ENCODE data around the gene CUL9.

The CUL9 gene

DNA sequence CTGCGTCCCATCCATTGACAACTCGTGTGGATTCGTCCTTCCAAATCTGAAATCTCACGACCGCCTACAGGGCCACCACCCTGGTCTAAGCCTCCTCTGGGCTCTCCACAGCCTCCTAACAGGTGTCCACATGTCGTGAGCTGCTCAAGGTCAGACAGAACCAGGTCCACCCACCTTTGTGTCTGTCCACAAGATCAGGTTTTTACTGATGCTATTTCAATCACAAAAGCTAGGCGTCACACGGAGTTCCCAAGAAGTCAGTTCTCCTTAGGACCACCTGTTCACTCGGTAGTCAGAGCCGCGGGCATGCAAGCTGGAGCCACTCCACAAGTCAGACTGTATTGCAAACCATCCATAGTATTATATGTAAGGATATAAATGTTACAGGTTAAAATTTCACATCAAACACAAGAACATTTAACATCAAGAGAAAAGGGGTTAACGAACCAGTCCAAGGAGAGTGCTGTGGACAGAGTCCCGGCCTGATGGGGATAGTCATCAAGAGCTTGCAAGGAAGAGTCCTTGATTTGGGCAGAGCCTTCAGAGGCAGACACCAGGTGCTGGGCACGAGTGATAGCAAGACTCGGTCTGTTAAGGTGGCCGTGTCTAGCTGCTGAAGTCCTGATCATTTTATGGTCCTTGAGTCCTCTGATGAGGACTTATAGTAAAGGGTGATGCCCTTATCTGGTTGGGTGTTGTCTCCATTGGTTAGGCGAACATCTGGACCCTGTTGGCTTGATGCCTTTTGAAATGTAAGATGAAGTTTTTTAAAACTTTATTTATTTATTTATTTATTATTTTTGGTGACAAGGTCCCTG is 48.0 kb downstream of the CUL9 start:
- DNase-seq (ENCODE audit: low read depth) = no peak

DNA sequence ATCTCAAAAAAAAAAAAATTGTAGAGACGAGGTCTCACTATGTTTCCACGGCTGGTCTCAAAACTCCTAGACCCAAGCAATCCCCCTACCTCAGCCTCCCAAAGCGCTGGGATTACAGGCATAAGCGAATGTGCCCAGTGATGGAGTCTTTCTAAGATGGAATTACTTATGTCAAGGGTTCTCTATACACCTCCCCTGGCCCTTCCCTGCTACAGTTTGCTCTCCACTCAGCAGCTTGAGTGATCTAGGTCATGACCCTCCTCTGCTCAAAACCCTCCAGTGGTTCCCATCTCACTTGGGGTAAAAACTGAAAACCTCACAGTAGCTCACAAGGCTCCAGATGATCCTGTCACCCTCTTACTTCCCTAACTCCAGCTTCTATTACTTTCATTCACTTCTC is 49.1 kb downstream of the CUL9 start:
- DNase-seq (ENCODE audit: low read depth) = no peak

DNA sequence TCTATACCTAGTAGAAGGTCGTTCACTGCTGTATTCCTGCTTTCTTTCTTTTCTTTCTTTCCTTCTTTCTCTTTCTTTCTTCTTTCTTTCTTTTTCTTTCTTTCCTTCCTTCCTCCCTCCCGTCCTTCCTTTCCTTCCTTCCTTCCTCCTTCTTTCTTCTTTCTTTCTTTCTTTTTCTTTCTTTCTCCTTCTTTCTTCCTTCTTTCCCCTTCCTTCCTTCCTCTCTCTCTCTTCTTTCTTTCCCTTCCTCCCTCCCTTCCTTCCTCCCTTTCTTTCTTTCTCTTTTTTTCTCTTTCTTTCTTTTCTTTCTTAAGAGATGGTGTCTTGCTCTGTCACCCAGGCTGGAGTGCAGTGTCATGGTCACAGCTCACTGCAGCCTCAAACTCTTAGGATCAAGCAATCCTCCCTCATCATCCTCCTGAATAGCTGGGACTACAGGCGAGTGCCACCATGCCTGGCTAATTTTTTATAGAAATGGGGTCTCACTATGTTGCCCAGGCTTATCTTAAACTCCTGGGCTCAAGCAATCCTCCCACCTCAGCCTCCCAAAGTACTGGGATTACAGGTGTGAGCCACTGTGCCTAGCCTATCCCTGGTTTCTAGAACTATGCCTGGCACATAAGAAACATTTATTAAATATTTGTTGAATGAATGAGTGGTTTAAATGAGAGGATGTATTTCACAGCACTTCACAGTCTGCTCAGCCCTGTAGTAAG is 49.9 kb downstream of the CUL9 start:
- DNase-seq (ENCODE audit: low read depth) = no peak

DNA sequence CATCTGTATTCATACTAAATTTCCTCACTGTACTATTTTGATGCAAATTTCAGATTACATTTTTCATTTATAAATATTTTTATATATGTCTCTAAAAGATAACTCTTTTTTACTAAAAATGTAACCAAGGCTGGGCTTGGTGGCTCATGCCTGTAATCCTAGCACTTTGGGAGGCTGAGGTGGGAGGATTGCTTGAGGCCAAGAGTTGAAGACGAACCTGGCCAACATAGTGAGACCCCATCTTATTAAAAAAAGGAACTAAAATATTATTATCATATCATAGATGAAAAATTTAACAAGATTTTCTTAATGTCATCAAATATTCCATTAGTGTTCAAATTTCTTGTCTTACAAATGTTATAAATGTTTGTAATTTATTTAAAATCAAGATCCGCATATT is 53.8 kb downstream of the CUL9 start:
- no peak for DNase-seq (ENCODE audit: low read depth)

DNA sequence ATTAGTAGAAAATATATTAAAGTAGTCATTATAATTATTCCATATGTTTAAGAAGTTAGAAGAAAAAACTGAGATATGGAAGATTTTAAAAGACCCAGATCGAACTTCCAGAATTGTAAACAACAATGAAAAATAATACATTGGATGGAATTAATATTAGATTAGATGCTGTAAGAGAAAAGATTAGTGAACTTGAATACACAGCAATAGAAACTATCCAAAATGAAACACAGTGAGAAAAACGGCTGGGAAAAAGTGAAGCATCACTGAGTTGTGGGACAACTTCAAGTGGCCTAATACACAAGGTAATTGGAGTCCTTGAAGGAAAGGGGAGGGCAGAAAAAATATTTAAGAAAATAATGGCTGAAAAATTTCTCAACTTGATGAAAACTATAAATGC is 57.1 kb downstream of the CUL9 start:
- no peak for DNase-seq (ENCODE audit: low read depth)

DNA sequence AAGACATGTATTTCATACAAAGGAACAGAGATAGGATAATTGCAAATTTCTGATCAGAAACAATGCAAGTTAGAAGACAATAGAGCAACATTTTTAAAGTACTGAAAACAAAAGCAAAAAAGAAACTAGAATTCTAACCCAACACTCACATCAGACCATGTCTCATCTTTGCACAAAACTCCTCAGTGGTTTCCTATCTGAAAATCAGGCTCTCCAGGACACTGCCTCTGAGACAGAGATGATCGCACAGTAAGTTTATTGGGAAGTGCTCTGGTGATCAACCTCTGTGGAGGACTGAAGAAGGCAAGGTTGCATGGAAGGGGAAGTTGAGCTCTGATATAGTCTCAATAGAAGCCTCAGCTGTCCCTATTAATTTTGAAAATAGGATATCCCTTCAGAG is 59.0 kb downstream of the CUL9 start:
- no peak for DNase-seq (ENCODE audit: low read depth)

DNA sequence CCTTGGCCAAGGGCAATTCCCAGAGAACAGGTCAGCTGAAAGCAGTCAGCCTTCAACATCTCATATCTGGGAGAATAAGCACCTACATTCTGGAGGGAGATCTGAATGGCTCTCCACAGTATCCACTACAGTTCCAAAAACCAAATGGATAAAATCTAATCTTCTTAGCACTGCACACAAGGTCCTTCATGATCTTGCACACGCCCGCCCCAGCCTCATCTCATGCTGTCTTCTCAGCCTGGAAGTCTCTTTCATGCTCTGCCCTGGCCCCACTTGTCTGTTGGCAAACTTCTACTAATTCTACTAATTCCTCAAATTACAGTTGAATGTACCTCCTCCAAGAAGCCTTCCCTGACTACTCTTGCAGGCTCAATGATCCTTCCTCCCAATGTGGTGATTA is 59.5 kb downstream of the CUL9 start:
- no peak for DNase-seq (ENCODE audit: low read depth)

DNA sequence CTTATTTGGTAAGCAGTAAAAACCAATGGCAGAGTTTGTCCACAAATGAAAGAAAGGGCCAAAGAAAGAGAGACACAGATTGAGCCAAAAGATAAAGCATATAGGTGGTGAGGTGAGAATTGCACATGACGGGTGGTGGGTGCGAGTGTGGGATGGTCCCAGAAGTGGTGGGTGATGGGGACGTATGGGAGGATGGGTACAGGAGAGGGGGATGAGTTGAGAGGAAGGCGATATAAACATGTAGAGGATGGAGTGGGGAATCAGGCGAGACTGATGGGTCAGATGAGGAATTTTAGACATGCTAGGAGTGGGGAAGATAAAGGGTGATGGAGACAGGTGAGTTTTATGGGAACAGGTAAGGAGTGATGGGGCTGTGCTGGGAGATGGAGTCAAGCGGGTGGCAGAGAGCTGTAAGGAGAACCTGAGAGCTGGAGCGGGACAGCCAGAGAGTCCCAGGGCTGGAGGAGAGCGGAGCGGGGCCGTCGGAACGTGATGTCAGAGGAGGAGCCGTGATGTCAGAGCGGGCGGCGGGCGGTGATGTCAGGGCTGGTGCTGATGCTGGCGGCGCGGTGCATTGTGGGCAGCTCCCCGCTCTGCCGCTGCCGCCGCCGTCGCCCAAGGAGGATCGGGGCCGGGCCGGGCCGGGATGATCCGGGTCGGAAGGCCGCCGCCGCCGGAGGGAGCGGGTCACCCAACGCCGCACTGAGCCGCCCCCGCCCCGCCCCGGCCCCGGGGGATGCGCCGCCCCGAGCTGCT is 61.1 kb downstream of the CUL9 start, which contains the start of gene TTBK1:
TTBK1 (plus strand) TSS at position 574 of the 756 bp plus-strand sequence. CDS start 3,180 bp downstream, outside the sequence.
- DNase-seq (ENCODE audit: low read depth) = no peak

DNA sequence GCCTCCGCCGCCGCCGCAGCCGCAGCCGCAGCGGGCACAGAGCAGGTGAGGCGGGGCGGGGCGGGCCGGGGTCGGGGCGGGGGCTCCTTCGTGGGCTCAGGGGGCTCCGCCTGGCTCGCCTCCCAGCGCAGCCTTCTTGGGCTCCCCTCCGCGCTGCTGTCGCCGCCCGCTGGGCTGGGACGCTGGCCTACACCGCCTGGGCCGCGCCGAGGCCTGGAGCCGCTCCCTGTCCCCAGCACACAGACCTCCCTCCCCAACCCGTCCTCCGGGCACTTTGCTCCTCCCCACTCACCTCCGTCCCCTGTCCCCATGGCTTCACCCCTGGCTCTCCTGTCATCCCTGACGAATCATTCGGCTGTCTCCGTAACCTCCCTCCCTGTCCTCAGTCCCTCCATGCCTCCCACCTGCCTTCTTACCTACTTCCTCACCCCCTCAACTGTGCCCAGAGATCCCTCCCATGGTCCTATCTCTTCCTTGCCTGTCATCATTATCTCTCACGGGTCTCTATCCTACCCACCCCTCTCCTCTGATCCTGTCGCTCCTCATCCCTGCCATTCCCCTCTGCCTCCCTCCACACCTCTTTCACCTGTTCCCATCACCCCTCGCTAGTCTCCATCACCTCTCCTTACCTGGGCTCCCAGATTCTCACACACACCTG is 61.8 kb downstream of the CUL9 start:
- DNase-seq (ENCODE audit: low read depth) = no peak

DNA sequence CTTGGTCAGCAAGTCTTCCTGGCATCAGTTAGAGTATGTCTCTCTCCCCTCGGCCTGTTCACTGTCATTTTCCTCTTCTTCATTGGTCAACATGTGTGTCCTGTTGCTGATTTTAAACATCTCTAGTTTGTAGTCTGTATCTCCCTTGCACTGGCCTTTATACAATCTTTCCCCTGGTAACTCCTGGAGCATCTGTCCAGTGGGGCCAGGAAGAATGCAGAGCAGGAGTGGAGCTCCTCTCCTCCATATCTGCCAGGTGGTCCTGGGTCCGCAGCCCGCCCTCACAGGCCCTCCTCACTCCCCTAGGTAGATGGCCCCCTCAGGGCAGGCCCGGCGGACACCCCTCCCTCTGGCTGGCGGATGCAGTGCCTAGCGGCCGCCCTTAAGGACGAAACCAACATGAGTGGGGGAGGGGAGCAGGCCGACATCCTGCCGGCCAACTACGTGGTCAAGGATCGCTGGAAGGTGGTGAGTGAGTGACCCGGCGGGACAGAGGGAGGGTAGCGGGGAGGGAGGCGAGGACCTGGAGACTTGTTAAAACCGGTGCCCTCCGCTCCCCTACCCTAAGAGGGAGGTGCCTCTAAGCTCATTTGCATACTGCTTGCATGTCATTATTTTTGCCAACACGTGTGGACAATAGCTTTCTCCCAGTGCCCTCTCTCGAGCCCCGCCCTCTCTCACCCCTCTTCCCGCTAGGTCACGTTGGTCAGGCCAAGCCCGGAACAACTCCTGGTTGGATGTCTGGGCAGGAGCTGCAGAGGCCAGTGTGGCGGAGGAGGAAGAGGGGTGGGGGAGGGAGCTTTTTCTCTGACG is 64.5 kb downstream of the CUL9 start:
- DNase-seq (ENCODE audit: low read depth) = no peak

DNA sequence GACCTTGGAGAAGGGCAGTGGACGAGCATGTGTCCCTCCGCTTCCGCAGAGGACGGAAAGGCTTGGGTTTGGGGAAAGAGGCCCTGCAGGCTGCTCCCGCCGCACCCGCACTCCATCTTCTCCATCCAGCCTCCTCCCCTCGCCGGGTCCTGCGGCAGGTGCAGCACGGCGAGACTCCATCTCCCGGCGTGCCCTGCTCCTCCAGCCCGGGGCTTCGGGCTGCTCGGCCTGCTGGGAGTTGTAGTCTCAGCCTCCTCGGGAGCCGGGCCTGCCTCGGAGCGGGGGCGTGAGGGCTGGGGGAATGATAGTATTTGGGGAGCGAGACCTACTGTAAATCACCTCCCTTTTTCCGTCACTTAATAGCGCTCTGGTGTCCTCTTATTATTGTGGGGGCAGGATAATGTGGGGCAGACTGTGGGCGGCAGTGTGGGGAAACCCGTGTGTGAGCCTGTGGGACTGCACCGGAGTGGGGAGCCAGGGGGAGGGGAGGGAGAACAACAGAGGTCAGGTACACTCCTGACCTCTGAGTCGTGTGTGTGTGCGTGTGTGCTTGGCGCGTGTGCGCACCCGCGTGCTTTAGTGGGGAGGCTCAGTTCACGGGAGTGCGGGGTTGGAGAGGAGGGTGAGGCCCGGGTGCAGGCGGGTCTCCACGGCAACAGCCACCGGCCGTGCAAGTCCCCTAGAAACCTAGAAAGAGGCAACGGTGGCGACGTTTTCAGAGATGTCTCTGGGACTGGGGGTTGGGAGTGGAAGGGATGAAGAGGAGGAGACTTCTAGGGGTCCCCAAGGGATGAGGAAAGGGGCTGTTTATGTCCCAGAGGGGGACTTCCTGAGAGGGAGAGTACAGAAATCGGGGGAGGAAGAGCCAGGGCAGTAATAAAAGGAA is 65.4 kb downstream of the CUL9 start:
- DNase-seq (ENCODE audit: low read depth) = no peak

DNA sequence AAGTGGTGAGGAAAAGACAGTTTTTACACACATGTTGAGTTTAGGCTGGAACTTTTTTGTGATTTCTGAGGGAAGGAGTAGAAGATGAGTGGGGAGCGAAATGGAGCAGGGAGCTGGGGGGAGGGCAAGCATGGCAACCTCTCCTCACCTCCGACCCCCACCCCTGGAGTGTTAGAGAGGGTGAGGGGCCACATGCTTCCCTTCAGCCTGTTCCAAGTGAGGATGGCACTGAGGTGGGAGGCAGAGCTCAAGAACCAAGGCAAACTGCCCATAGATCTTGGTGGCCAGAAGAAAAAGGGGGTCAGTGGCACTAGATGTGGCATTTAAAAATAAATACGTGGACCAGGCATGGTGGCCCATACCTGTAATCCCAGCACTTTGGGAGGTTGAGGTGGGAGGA is 66.1 kb downstream of the CUL9 start:
- no peak for DNase-seq (ENCODE audit: low read depth)

DNA sequence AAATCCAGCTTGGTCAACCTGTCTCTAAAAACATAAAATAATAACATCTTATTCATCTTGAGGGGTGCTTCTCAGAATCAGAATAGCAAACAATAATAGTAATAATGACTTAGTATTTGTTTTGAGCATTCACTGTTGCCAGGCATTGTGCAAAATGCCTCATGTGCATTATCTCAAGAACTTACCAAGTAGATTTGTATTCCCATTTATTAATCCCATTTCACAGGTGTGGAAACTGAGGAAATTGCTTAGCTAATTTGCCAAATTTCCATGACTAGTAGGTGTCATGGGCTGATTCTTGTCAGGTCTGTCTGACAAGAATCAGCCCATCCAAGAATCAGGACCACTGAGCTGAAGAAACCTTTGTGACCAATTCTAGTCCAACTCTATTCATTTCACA is 66.8 kb downstream of the CUL9 start:
- DNase-seq (ENCODE audit: low read depth) = no peak

DNA sequence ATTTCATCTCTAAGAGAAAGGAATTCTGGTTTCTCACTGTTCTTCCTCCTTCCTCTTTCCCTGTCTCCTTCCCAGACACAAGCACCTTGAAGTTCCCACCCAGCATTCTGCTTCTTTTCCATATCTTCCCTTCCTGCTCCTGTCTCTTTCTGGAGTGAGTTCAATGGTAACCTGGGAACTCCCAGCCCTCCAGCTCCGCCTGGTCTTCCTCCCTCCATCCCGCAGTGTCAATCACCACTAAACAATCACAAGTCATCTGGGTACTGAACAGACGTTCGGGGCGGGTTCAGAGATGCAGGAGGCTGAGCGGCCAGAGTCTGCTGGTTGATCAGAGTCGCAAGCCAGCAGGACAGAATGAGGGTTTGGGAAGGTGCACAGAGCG is 69.0 kb downstream of the CUL9 start:
- DNase-seq (ENCODE audit: low read depth) = no peak

DNA sequence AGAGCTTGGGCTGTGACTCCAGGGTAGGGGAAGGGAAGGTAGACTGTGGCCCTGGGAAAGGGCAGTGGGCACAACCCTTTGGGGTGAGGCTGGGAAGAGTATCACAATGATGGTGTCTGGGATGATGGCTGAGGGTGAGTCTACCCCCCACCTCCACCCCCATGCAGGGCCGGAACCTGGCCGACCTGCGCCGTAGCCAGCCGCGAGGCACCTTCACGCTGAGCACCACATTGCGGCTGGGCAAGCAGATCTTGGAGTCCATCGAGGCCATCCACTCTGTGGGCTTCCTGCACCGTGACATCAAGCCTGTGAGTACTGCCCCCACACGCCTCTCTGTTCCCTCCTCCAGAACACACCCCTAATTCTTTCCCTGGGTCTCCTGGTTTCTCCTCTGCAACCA is 71.4 kb downstream of the CUL9 start:
- no peak for DNase-seq (ENCODE audit: low read depth)

DNA sequence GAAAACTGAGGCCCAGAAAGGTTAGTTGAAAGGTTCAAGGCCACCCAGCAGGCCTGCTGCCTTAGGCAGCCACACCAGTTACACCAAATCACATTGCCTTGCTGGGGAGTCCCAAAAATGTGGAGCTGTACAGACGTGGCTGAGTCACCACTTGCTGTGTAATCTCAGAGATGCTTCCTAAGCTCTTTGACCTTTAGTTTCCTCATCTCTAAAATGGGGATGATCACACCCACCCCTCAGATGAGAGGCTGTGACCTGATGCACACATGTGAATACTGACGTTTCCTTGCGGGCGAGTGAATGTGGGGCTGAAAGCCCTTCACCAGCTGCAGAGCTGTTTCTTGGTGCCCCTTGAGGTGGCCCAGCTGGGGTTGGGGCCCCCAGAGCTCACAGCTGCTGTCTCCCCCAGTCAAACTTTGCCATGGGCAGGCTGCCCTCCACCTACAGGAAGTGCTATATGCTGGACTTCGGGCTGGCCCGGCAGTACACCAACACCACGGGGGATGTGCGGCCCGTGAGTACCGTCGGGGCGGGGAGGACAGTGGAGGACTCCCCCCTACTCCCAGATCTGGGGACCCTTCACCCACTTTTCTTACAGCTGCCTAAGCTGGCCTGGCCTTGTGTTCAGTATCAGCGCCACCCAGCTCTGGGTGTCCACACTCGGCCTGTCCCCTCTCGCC is 72.3 kb downstream of the CUL9 start:
- no peak for DNase-seq (ENCODE audit: low read depth)

DNA sequence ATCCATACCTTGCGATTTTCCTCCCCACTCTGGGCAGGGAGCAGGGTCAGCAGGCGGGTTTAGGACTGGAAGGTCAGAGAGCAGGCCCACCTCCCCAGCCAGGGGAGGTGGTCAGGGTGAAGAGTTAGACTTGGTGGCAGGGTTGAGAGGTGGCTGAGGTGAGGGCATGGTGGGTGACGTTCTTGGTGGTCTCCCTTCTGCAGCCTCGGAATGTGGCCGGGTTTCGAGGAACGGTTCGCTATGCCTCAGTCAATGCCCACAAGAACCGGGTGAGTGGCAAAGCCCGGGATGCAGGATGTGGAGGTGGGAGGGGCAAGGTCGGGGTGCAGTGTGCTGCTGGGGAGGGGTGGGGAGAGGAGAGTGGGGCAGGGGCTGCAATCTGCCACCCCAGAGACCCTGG is 72.8 kb downstream of the CUL9 start:
- no peak for DNase-seq (ENCODE audit: low read depth)

DNA sequence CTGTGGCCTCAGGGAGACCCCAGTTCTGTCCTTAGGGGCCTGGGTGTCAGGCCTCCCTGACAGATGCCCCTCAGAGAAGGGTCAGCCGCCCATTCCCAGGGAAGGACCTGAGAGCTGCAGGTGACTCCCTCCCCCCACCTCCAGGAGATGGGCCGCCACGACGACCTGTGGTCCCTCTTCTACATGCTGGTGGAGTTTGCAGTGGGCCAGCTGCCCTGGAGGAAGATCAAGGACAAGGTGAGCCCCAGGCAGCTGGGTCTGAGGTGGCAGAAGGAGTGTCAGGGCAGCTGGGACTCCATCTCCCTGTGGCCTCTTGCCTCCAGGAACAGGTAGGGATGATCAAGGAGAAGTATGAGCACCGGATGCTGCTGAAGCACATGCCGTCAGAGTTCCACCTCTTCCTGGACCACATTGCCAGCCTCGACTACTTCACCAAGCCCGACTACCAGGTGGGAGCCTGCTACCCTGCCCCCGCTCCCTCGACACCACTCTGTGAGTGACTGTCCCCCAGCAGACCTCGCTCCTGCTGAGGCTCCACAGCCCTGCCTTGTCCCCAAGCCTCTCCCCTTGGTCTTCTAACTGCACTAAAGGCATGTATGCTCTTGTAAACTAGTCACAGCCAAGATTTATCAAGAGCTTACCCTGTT is 73.5 kb downstream of the CUL9 start:
- DNase-seq (ENCODE audit: low read depth) = no peak

DNA sequence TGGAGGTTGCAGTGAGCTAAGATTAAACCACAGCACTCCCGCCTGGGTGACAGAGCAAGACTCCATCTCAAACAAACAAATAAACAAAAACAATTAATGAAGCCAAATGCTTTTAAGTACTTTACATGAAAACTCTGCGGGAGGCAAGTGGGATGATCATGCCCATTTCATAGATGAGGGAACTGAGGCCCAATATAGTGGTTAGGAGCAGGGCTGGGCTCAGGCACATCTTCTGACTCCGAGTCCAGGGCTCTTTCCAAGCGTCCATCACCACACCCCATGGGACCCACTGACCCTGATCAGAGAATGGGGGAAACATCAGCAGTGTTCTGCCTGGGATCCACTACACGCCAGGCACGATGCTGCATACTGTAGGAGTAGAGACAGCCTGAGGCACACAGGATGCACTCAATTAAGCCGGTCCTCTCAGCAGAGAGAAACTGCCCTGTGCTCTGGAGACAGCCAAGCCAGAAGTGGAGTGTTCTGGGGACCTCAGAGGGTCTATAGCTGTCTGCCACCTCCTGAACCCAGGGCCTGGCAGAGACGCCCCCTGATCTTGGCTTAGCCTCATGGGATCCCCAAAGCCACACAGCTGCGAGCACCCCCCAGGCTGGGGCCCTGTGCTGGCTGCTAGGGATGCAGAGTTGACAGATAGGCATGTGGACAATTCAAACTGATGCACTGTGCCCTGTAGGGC is 74.8 kb downstream of the CUL9 start:
- DNase-seq (ENCODE audit: low read depth) = no peak

Measured in HS-5 (cell line).